Activated B cell treated with CpG ODN at 0.5 μM for 24 hours (primary cell): ENCODE results near the gene MYO10. TPM values are rescaled to one million over a fixed set of nuclear protein-coding genes. Genes with fewer than 3 reads are reported as not detected.

Experiments
- ATAC-seq: fragments of 200-7000 bp; cut with Tn5 transposase; one replicate; pipeline ENCODE4 v1.10.0; 2021; ENCODE audit warnings: low read depth, mild to moderate bottlenecking, moderate library complexity
- CTCF ChIA-PET: fragments of 350-600 bp; sonication (Branson Sonifier 250); formaldehyde crosslinking; loops from one replicate; lab custom pipeline; 2021; ENCODE audit warnings: antibody characterized with exemption; lab: Charles Lee
- POLR2A ChIA-PET: fragments of 350-600 bp; sonication (Branson Sonifier 250); formaldehyde crosslinking; loops from one replicate; lab custom pipeline; 2021; ENCODE audit warnings: antibody characterized with exemption; lab: Charles Lee
- DNase-seq: peaks from one replicate; pipeline ENCODE4 v3.0.0; 2022
- H3K27ac Mint-ChIP-seq: one replicate; pipeline ENCODE4 v1.8.0; 2020; ENCODE audit warnings: mixed read lengths
- H3K27me3 Mint-ChIP-seq: one replicate; pipeline ENCODE4 v1.8.0; 2021; ENCODE audit warnings: mixed read lengths
- H3K36me3 Mint-ChIP-seq: one replicate; pipeline ENCODE4 v1.8.0; 2021; ENCODE audit warnings: low read depth, mixed read lengths
- H3K4me1 Mint-ChIP-seq: one replicate; pipeline ENCODE4 v1.8.0; 2021; ENCODE audit warnings: mixed read lengths
- H3K4me3 Mint-ChIP-seq: one replicate; pipeline ENCODE4 v1.8.0; 2020; ENCODE audit warnings: mild to moderate bottlenecking, mixed read lengths
- H3K9me3 Mint-ChIP-seq: one replicate; pipeline ENCODE4 v1.8.0; 2020; ENCODE audit warnings: mixed read lengths
- intact Hi-C: fragments of 100-400 bp; cut with micrococcal nuclease; formaldehyde crosslinking; loops from one replicate; pipeline ENCODE4 v1.15.1; 2024
- total RNA-seq: library from RNA; stranded (reverse); gene quantifications from 2 replicates; pipeline ENCODE4 v1.2.3, GENCODE V29; 2022
- TF ChIP-seq, protein P1 (sequence below): fragments of 200-600 bp; IDR thresholded peaks from one replicate; pipeline ENCODE4 v1.8.0; 2022; ENCODE audit warnings: antibody characterized with exemption, mild to moderate bottlenecking

Gene MYO10
- total RNA-seq, 1 donor from 2014 or later: 0.13 TPM

DNA sequence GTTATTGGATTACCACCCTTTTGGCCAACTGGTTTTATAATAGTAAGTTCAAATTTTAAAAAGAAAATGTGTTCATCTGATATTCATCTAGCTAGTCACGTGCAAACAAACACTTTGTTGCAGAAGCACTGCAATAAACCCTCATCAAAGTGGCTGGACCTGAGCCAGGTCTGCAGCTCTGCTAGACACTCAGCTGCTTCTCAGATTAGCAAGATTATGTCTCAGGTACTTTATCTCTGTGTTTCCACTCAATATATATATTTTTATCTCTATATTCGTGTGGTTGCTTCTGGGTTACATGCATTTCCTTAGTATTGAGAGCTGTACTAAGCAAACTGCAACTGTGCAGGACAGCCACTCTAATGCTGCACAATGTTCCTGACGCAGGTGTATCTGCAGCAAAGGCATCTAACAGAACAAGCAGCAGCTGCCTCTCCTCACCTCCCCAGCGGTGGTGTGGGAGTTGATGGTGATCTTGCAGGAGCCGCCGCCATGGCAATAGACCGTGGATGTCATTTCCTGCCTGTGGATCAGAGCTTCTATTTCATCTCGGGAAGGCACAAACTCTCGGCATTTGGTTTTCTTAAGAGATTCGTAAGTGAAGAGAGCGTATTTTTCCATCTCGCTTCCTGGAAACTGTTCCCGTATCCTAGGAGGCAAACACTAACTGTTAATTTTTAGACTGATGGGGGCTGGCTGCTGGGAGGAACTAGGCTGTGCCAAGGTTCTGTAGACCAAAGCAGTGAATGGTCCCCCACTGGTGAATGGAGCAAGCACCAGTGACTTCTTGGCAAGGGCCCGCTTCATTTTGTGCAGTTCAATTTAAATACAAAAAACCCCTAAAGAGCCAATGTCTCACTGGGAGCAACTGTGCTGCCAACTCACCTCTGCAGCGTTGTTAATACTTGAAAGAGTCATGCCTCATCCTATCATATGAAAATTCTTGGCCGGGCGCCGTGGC lies 262.6 kb downstream of the MYO10 start:
- ATAC-seq: no peak
- no peak for DNase-seq
- ChIA-PET POLR2A (interaction anchor here (0.7 kb wide), 1 partner anchor 1691 kb away, joined by 3 read pairs; no protein-coding TSS in a partner anchor), CTCF (no interaction called here)
- H3K27me3 Mint-ChIP-seq: no peaks in the 10 kb centered on the region
- TF ChIP-seq, protein P1, sequence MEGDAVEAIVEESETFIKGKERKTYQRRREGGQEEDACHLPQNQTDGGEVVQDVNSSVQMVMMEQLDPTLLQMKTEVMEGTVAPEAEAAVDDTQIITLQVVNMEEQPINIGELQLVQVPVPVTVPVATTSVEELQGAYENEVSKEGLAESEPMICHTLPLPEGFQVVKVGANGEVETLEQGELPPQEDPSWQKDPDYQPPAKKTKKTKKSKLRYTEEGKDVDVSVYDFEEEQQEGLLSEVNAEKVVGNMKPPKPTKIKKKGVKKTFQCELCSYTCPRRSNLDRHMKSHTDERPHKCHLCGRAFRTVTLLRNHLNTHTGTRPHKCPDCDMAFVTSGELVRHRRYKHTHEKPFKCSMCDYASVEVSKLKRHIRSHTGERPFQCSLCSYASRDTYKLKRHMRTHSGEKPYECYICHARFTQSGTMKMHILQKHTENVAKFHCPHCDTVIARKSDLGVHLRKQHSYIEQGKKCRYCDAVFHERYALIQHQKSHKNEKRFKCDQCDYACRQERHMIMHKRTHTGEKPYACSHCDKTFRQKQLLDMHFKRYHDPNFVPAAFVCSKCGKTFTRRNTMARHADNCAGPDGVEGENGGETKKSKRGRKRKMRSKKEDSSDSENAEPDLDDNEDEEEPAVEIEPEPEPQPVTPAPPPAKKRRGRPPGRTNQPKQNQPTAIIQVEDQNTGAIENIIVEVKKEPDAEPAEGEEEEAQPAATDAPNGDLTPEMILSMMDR: no peak
- H3K27ac Mint-ChIP-seq: no peak overlapping the region
- H3K4me3 Mint-ChIP-seq: no peak overlapping the region
- no peaks in the 10 kb centered on the region for H3K9me3 Mint-ChIP-seq
- no peaks in the 10 kb centered on the region for H3K4me1 Mint-ChIP-seq
- H3K36me3 Mint-ChIP-seq: no peaks in the 10 kb centered on the region
- intact Hi-C loops: no loop called here

DNA sequence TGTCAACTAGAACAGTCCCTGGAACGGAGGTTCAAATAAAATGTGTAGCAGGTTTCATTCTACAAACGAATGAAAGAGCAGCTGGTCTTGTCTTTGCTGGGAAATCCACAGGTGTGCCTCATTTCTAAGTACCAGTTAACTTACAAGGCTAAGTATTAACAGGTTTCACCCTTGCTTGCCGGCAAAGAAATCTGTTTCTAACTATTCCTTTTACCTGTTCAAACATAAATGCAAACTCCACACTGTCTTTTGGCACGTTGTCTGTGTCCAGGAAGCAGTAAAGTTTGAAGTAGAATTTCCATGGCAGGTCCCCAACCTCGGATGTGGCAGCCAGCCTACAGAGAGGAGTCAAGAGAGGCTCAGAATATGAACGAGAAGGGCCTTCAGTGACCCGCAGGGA lies 264.9 kb downstream of the MYO10 start:
- Mint-ChIP-seq H3K9me3 (no peaks in the 10 kb centered on the region), H3K36me3 (no peaks in the 10 kb centered on the region), H3K4me3 (no peak overlapping the region), H3K27me3 (no peaks in the 10 kb centered on the region), H3K27ac (no peak overlapping the region), H3K4me1 (no peaks in the 10 kb centered on the region)
- TF ChIP-seq, protein P1: no peak
- ATAC-seq: no peak
- no peak for DNase-seq
- ChIA-PET CTCF (no interaction called here), POLR2A (no interaction called here)
- intact Hi-C loops: no loop called here

DNA sequence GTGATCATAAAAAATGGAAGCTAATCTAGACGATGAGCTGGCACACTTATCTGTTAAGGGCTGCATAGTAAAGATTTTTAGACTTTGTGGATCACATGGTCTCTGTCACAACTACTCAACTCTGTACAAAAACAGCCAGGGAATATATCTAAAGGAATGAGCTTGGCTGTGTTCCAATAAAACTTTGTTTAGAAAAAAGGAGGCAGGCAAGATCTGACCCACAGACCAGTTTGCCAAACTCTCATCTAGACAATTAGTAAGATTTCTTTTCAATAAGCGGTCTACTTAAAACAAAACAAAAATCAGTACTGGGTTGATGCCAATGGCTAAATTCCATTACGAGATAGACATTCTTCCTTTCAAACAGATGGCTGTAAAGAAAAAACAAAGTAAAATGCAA lies 266.3 kb downstream of the MYO10 start:
- H3K4me3 Mint-ChIP-seq: no peak overlapping the region
- no peaks in the 10 kb centered on the region for H3K9me3 Mint-ChIP-seq
- DNase-seq (no peak), ATAC-seq (no peak)
- no peaks in the 10 kb centered on the region for H3K4me1 Mint-ChIP-seq
- TF ChIP-seq, protein P1: no peak
- no peaks in the 10 kb centered on the region for H3K27me3 Mint-ChIP-seq
- intact Hi-C loops: no loop called here
- H3K36me3 Mint-ChIP-seq: no peaks in the 10 kb centered on the region
- POLR2A ChIA-PET: no interaction called here
- H3K27ac Mint-ChIP-seq: no peak overlapping the region
- CTCF ChIA-PET: no interaction called here

DNA sequence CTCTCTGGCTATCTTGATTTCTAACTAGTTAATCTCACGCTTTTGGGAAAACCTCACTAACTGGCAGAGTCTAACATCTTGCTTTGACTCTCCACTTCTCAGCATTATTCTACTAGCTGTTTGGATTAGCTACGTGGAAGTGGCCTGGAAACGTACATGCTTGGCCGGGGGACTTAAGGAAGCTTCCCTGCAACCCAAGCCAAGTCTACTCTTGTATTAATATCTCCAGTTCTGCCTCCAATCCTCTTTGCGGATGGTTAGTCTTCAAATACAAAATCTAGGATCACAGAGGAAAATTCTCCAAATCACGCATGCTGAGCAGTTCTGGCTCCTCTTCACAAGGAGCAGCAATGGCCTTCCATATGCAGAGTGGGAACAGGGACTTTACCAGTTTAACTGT lies 267.5 kb downstream of the MYO10 start:
- H3K27me3 Mint-ChIP-seq: no peaks in the 10 kb centered on the region
- POLR2A ChIA-PET: no interaction called here
- CTCF ChIA-PET: no interaction called here
- TF ChIP-seq, protein P1: no peak
- ATAC-seq (no peak), DNase-seq (no peak)
- no peaks in the 10 kb centered on the region for H3K9me3 Mint-ChIP-seq
- no peak overlapping the region for H3K4me3 Mint-ChIP-seq
- H3K4me1 Mint-ChIP-seq: no peaks in the 10 kb centered on the region
- no peak overlapping the region for H3K27ac Mint-ChIP-seq
- H3K36me3 Mint-ChIP-seq: no peaks in the 10 kb centered on the region
- intact Hi-C loops: no loop called here

DNA sequence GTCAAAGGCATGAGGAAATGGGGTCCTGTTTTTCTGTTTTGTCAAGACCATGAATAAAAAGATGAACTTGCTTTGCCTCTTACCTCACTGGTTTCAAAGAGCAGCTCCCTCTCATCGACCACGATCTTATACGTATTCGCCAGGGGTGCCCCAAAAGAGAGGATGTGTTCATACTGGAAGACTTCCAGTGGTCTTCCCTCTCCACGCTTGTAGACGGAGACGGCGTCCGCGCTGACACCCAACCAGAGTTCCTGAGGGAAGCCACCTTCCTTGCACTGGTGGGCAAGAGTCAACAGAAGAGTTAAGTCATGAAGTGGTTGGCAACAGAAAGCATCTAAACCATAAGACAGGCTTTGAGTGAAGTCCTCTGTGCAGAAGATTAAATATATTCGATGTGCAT lies 267.9 kb downstream of the MYO10 start:
- DNase-seq (no peak), ATAC-seq (no peak)
- Mint-ChIP-seq H3K4me3 (no peak overlapping the region), H3K27ac (no peak overlapping the region), H3K27me3 (no peaks in the 10 kb centered on the region), H3K36me3 (no peaks in the 10 kb centered on the region), H3K4me1 (no peaks in the 10 kb centered on the region), H3K9me3 (no peaks in the 10 kb centered on the region)
- POLR2A ChIA-PET: no interaction called here
- CTCF ChIA-PET: interaction anchor here (1.5 kb wide), 1 partner anchor 181 kb away, joined by 6 read pairs; no protein-coding TSS in a partner anchor
- intact Hi-C loops: no loop called here
- TF ChIP-seq, protein P1: no peak
